ENCODE results near the gene DHCR24. TPM values are rescaled to one million over a fixed set of nuclear protein-coding genes. Genes with fewer than 3 reads are reported as not detected.

The DHCR24 gene
- total RNA-seq, 4 donors from 2014 or later: 5.3 to 36.1 (median 13.7) TPM

- Histone ChIP-seq H3K27me3 (no peaks in the 10 kb centered on the region), H3K36me3 (no peaks in the 10 kb centered on the region), H3K27ac (no peak overlapping the region), H3K4me1 (no peaks in the 10 kb centered on the region), H3K9me3 (no peaks in the 10 kb centered on the region), H3K4me3 (no peak overlapping the region)
- no peak for DNase-seq
- intact Hi-C loops (cut with DNase I; ENCODE audit: low total_unique reads): no loop called here
- TF ChIP-seq, protein P1, sequence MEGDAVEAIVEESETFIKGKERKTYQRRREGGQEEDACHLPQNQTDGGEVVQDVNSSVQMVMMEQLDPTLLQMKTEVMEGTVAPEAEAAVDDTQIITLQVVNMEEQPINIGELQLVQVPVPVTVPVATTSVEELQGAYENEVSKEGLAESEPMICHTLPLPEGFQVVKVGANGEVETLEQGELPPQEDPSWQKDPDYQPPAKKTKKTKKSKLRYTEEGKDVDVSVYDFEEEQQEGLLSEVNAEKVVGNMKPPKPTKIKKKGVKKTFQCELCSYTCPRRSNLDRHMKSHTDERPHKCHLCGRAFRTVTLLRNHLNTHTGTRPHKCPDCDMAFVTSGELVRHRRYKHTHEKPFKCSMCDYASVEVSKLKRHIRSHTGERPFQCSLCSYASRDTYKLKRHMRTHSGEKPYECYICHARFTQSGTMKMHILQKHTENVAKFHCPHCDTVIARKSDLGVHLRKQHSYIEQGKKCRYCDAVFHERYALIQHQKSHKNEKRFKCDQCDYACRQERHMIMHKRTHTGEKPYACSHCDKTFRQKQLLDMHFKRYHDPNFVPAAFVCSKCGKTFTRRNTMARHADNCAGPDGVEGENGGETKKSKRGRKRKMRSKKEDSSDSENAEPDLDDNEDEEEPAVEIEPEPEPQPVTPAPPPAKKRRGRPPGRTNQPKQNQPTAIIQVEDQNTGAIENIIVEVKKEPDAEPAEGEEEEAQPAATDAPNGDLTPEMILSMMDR (IDR thresholded peaks at IDR 0.05): no peak
- TF ChIP-seq POLR2A (IDR thresholded peaks at IDR 0.05): no peak
These were observed 40.2 kb downstream of the DHCR24 start for GRCh38 chr1:54846716-54847284.

DNA sequence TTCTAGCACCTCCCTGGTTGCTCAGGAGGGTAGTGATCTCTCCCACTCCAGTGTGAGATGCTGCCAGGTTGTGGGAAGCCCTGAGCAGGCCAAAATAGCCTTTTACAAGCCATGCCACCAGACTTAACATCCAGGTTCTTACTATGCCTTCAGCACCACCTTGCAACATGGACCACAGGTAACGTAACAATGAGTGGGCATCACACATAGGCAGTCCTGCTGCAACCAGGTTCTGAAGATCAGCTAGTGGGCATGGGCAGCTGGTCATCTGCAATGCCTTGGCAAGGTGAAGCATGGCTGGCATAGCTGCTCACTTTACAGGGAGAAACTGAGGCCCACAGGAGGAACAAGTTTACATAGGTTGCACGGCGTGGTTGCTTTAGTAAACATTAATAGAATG, 40.7 kb downstream of the DHCR24 start:
- no peaks in the 10 kb centered on the region for H3K36me3 ChIP-seq
- DNase-seq: no peak
- intact Hi-C loops (cut with DNase I; ENCODE audit: low total_unique reads): no loop called here
- TF ChIP-seq, protein P1 (IDR thresholded peaks at IDR 0.05): no peak
- no peak for TF ChIP-seq POLR2A (IDR thresholded peaks at IDR 0.05)
- no peak overlapping the region for H3K27ac ChIP-seq
- H3K9me3 ChIP-seq: no peaks in the 10 kb centered on the region
- H3K27me3 ChIP-seq: no peaks in the 10 kb centered on the region
- no peak overlapping the region for H3K4me3 ChIP-seq
- no peaks in the 10 kb centered on the region for H3K4me1 ChIP-seq

- Histone ChIP-seq H3K4me1 (no peaks in the 10 kb centered on the region), H3K9me3 (no peaks in the 10 kb centered on the region), H3K27ac (no peak overlapping the region), H3K36me3 (no peaks in the 10 kb centered on the region), H3K4me3 (no peak overlapping the region), H3K27me3 (no peaks in the 10 kb centered on the region)
- DNase-seq: no peak
- TF ChIP-seq, protein P1 (IDR thresholded peaks at IDR 0.05): no peak
- TF ChIP-seq POLR2A (IDR thresholded peaks at IDR 0.05): no peak
- intact Hi-C loops (cut with DNase I; ENCODE audit: low total_unique reads): no loop called here
These were observed 41.2 kb downstream of the DHCR24 start for GRCh38 chr1:54845772-54846171.

DNA sequence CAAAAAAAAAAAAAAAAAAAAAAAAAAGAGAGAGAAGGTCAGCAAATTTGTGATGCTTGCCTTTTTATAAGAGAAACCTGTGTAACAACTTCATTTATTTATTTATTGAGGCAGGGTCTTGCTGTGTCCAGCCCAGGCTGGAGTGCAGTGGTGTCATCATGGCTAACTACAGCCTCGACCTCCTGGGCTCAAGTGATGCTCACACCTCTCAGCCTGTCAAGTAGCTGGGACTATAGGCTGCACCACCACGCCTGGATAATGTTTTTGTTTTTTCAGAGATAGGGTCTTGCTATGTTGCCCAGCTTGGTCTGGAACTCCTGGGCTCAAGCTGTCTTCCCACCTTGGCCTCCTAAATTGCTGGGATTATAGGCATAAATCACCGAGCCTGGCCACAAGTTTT, 42.4 kb downstream of the DHCR24 start:
- Histone ChIP-seq H3K36me3 (no peaks in the 10 kb centered on the region), H3K27me3 (no peaks in the 10 kb centered on the region), H3K4me3 (no peak overlapping the region), H3K9me3 (no peaks in the 10 kb centered on the region), H3K27ac (no peak overlapping the region), H3K4me1 (no peaks in the 10 kb centered on the region)
- intact Hi-C loops (cut with DNase I; ENCODE audit: low total_unique reads): no loop called here
- DNase-seq: no peak
- TF ChIP-seq, protein P1 (IDR thresholded peaks at IDR 0.05): no peak
- no peak for TF ChIP-seq POLR2A (IDR thresholded peaks at IDR 0.05)

GRCh38 chr1:54843449-54843848, 43.5 kb downstream of the DHCR24 start:
- DNase-seq: no peak
- no peak for TF ChIP-seq POLR2A (IDR thresholded peaks at IDR 0.05)
- TF ChIP-seq, protein P1 (IDR thresholded peaks at IDR 0.05): no peak

More at GRCh38 chr1:54843449-54843848, 43.5 kb downstream of the DHCR24 start:
- Histone ChIP-seq H3K27ac (no peak overlapping the region), H3K27me3 (no peaks in the 10 kb centered on the region), H3K36me3 (no peaks in the 10 kb centered on the region), H3K9me3 (no peaks in the 10 kb centered on the region), H3K4me3 (no peak overlapping the region), H3K4me1 (no peaks in the 10 kb centered on the region)
- intact Hi-C loops (cut with DNase I; ENCODE audit: low total_unique reads): no loop called here
